ENCODE measurements around the gene NRG3. TPM values are rescaled to one million over a fixed set of nuclear protein-coding genes. Genes with fewer than 3 reads are reported as not detected.

NRG3 gene
- total RNA-seq, 1 donor from 2014 or later = 2.3 TPM

DNA sequence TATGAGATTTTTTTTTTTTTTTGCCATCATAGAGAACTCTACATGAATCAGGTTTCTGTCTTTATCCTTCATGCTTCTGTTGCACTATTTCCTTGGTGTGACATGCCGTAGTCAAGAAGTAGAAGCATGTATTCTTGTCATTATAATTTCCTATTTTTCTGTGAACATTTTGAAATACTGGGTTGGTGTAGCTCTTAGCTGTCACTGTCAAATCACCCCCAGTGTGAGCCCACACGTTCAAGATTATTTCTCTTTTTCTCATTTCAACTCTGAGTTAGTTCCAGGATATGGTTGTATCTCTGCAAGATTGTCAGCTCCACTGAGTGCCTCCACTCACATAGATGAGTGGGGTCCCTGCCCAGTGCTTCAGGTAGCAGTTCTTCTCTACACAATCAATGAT is 209.5 kb downstream of the NRG3 start:
- no peak for TF ChIP-seq CTCF (IDR thresholded peaks at IDR 0.05)
- no peak for DNase-seq

DNA sequence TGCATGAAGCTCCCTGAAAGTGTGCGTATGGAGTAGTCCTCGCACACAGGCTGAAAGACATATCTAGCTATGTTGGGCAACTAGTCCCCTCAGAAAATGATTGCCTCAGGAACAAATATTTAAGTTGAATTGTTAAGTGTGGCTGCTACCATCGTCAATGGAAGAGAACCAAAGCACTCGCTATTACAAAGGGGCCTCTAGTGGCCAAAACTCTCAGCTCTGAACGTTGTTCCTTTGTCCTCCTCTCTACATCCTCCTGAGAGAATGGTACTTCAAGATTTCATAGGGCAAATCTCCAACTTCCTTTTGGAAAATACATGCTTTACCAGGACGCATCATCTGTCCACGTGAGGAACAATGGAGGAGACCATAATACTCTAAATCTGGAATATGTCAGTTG is 209.9 kb downstream of the NRG3 start:
- H3K9me3 ChIP-seq = no peaks in the 10 kb centered on the region
- no peak for DNase-seq

More for the DNA sequence above, 209.5 kb downstream of the NRG3 start:
- H3K36me3 ChIP-seq = no peaks in the 10 kb centered on the region
- H3K4me1 ChIP-seq = no peaks in the 10 kb centered on the region
- H3K27ac ChIP-seq = no peak overlapping the region
- intact Hi-C loops (cut with DNase I) = no loop called here
- H3K27me3 ChIP-seq = no peaks in the 10 kb centered on the region
- no peak for ATAC-seq
- H3K9me3 ChIP-seq = no peaks in the 10 kb centered on the region
- H3K4me3 ChIP-seq = no peak overlapping the region

GRCh38 chr10:82089327-82089726 is 214.3 kb downstream of the NRG3 start:
- TF ChIP-seq CTCF (IDR thresholded peaks at IDR 0.05) = no peak
- no peak overlapping the region for H3K4me3 ChIP-seq
- no peaks in the 10 kb centered on the region for H3K36me3 ChIP-seq
- DNase-seq (no peak), ATAC-seq (no peak)
- H3K27me3 ChIP-seq = no peaks in the 10 kb centered on the region
- no peaks in the 10 kb centered on the region for H3K9me3 ChIP-seq
- no peaks in the 10 kb centered on the region for H3K4me1 ChIP-seq
- intact Hi-C loops (cut with DNase I) = no loop called here
- H3K27ac ChIP-seq = no peak overlapping the region

More for the DNA sequence above, 209.9 kb downstream of the NRG3 start:
- TF ChIP-seq CTCF (IDR thresholded peaks at IDR 0.05) = no peak
- no peaks in the 10 kb centered on the region for H3K36me3 ChIP-seq
- no peaks in the 10 kb centered on the region for H3K4me1 ChIP-seq
- H3K4me3 ChIP-seq = no peak overlapping the region
- no peak overlapping the region for H3K27ac ChIP-seq
- ATAC-seq = no peak
- intact Hi-C loops (cut with DNase I) = no loop called here
- no peaks in the 10 kb centered on the region for H3K27me3 ChIP-seq

- Histone ChIP-seq H3K27ac (no peak overlapping the region), H3K4me3 (no peak overlapping the region), H3K27me3 (no peaks in the 10 kb centered on the region), H3K4me1 (no peaks in the 10 kb centered on the region), H3K36me3 (no peaks in the 10 kb centered on the region), H3K9me3 (no peaks in the 10 kb centered on the region)
- ATAC-seq (no peak), DNase-seq (no peak)
- intact Hi-C loops (cut with DNase I) = no loop called here
- no peak for TF ChIP-seq CTCF (IDR thresholded peaks at IDR 0.05)
These were observed 216.4 kb downstream of the NRG3 start for GRCh38 chr10:82091413-82091812.

- ATAC-seq (no peak), DNase-seq (no peak)
- H3K36me3 ChIP-seq = no peaks in the 10 kb centered on the region
- no peak for TF ChIP-seq CTCF (IDR thresholded peaks at IDR 0.05)
- H3K9me3 ChIP-seq = no peaks in the 10 kb centered on the region
- no peaks in the 10 kb centered on the region for H3K4me1 ChIP-seq
- H3K27me3 ChIP-seq = no peaks in the 10 kb centered on the region
- intact Hi-C loops (cut with DNase I) = no loop called here
- no peak overlapping the region for H3K4me3 ChIP-seq
- H3K27ac ChIP-seq = no peak overlapping the region
These were observed 217.1 kb downstream of the NRG3 start for GRCh38 chr10:82092111-82092510.

DNA sequence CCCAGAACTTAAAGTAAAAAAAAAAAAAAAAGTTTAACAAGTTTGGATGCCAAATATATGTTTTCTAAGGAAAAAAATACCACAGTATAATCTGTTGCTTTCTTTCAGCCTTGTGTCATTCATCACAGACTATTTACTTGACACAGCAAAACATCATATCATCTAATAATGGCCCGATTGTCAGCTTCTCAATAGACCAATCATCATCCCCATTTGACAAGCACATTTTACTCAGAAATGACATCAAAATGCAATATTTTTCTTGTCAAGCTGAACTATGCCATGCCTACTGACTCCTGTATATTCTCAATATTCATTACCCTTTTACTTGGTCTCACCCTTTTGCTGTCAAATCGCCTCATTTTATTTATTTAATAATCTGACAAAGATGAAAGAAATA is 249.7 kb downstream of the NRG3 start:
- no peak for TF ChIP-seq CTCF (IDR thresholded peaks at IDR 0.05)
- Histone ChIP-seq H3K27ac (no peak overlapping the region), H3K4me1 (no peaks in the 10 kb centered on the region), H3K36me3 (no peaks in the 10 kb centered on the region), H3K4me3 (no peak overlapping the region), H3K9me3 (no peaks in the 10 kb centered on the region), H3K27me3 (no peaks in the 10 kb centered on the region)
- ATAC-seq (no peak), DNase-seq (no peak)
- intact Hi-C loops (cut with DNase I) = no loop called here

Measured in upper lobe of right lung (tissue), 1 donor.